Mucosa of gallbladder (tissue), 1 donor: ENCODE measurements around the gene OR2F1. TPM values are rescaled to one million over a fixed set of nuclear protein-coding genes. Genes with fewer than 3 reads are reported as not detected.

Experiments used
- DNase-seq: peaks from one replicate; pipeline ENCODE4 v3.0.0-alpha.2; 2020; ENCODE audit warnings: low spot score
- total RNA-seq: library from RNA; stranded (reverse); gene quantifications from one replicate; pipeline ENCODE4 v1.2.1, GENCODE V29; 2021
- donor health status: DM: no; HTN: no; CAD: no.

The OR2F1 gene
- total RNA-seq, 1 donor from 2014 or later = not detected

DNA sequence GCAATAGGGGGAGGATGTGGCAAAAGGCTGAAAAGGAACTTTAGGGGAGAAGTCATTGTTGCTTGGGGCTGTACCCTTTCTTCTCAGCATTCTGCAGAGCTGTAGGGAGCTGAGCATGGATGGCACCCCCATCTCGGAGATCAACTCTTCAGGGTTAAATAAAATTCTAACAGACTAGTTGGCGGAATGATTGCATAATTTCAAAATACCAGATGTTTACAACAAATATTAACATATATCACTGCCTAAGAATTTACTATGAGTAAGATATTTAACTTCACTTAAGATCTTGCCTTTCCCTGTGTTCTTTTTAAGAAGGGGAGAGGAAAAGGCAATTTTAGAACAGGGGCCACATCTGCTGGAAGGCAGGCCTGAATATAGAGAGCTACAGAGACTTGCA lies 509 bp upstream of the OR2F1 start:
- no peak for DNase-seq

DNA sequence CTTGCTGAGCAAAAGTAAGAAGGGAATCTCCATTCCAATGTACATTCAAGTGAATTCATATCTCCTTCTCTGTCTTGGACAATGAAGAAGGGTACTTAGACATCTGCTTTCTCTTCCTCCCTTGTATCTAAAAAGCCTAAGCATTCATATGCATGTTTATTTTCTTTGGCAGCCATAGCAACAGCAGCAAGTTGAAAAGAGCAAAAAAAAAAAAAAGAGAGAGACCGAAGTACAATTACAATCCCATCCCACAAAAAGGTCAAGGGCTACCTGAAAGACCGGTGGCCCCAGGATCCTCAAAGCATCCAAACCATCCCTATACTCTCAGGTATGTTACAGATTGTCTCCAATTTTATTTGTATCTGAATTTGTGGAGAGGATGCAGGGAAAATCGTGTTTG lies 4.1 kb downstream of the OR2F1 start:
- no peak for DNase-seq

DNA sequence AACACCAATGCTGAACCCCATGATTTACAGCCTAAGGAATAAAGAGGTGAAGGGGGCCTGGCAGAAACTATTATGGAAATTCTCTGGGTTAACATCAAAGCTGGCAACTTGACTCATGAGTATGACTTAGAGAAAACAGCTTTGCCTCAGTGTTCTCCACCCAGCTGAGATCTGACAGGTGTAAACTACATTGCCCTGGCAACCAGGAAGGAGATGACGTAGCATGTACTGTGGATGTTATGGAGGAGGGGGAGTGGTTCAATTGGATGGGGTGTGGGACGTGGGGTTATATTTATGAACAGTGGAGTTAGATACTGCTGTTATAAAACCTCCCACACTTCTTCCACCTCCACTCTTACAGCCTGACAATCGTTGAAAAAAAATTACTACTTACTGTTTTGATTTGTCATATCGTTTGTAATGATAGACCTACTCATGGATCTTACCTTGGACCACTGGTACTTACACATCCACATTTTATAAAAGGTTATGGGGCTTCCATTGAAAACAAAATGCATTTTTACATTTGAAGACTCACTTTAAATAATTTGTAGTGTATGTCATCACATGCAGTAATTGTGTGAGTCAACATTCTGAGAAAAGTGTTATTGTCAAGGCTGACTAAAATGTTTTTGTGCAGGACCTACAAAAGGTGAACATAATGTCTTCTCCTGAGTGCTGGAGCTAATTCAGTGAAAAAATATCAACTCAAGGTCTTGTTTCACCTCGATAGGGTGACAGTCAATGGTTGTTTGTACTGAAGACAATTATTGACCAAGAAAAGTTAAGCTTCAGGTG lies 6.4 kb downstream of the OR2F1 start:
- DNase-seq = no peak

DNA sequence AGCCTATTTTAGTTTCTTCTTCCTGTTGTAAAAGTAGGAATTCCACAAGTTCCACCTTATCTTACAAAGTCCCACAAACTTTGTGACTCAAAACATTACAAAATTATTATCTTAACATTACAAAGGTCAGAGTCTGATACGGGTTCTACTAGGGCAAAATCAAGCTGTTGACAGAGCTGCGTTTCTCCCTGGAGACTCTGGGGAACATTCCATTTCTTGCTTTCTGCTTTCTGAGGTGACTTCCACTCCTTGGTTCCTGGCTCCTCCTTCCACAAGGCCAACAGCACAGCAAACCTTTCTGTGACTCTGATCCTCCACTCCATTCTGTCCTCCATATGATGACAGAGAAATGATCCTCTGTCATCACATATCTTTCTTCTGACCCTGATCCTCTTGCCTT lies 10.6 kb downstream of the OR2F1 start:
- no peak for DNase-seq

DNA sequence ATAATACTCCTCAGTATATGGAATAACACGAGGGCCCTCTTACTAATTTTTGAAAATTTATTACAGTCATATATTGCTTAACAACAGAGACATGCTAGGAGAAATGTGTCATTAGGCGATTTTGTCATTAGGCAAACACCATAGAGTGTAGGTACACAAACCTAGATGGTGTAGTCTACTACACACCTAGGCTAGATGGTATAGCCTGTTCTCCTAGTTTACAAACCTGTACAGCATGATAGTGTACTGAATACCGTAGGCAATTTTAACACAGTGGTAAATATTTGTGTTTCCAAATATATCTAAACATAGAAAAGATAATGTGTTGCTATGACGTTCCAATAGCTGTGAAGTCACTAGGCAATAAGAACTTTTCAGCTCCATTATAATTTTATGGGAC lies 12.8 kb downstream of the OR2F1 start:
- no peak for DNase-seq

DNA sequence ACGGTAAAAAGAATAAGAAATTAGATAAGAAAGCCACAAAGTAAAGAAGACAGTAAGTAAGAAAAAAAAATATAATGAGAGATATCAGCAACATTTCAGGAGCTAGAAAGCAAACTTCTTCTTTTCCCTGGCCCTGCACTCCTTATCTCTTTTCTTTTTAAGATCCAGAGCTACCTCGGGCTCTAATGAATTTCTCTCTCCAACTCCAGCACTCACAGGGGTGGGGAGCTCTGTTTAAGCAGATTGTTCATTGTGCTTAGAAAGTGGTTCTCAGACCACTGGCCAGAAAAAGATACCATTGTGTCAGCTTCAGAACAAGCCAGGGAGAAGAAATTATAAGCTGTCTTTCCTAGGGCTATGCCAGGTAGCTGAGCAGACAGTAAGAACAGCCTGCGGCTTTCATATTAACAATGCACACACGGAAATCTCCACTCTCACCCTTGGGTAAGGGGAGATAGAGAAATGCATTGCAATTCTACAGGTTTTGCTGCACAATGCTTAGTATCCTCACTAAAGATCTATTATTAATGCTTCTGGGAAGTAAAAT lies 19.3 kb downstream of the OR2F1 start:
- no peak for DNase-seq

DNA sequence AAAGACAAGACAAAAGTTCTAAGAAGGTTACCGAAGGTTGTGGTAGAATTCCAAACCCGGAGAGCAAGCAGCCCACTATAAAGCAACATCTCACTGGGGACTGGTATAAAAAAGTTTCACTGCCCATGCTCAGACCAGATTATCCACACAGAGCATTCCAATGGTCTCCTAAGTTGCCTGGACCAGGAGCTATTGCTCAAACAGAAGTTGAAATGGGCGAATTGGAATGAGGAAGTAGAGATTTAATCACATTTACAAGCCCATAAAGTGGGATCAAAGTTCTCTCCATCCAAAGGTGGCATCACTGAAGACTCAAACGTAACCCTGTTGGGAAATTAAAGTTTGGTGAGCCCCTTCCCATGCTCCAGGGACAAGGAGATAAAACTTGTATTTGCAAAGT lies 19.8 kb downstream of the OR2F1 start:
- DNase-seq = no peak

DNA sequence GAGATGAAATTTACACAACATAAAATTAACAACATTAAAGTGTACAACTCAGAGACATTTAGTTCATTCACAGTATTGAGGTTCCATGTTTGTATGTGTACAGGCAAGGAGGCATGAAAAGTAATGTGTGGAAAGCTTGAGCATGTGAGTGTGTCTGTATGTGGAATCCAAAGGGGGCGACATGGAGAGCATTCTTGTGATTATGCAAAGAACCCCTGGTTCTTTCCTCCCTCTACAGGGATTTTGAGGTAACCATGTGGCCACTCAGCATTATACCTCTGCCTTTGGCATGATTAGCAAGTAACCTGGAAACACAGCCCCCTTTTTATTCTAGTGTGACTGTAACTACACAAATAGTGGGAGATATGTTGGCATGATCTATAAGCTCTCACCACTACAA lies 21.0 kb downstream of the OR2F1 start:
- no peak for DNase-seq

DNA sequence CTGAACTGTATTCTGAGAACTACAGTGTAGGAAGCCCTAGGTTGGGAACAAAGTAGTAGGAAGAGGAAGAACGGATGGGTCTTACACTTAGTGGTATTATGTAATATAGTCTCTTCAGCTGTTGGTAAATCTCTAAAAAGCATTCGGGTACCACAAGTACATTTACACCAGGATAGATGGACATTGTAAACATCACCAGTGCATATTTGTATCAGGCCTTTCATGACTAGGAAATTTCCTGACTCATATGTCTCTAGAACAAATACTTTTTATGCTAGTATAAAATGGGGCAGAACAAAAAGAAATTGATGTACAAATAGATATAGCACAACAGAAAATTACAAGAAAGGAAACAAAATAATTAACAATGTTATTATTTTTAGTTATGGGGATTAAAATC lies 23.9 kb downstream of the OR2F1 start:
- no peak for DNase-seq

DNA sequence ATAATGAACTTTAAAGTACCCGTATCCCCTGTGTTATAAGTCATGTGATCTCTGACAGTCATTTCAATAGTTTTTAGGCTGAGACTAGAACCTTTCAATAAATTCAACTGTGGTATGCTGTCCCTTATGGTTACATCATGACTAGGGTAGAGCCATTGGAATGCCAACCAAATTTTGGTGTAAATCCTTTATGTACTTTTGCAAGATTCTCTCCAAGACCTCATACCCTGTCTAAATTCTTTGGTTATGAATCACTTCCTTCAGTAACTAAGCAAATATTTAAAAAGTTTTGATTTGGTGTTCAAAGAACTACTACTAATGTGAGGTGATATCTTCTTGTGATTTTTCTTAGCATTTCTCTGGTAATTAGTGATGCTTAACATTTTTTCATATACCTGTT lies 24.7 kb downstream of the OR2F1 start:
- DNase-seq = no peak

DNA sequence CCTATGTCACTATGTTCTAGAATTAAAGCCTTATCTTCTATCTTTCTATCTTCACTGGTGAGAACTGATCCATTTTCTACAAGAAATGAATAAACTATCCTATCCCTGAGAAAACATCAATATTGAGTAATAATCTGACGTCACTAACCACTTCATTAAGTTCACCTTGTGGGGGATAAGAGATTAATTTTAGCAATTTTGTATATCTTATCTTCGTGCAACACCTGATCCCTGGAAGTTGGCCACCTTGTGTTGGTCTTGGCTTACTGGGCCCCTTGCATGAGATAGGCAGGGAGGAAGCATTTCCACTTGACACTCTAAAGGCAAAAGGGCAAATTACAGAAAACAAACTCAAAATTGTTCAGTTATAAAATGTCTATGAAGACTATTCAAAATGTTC lies 25.4 kb downstream of the OR2F1 start:
- DNase-seq = no peak

DNA sequence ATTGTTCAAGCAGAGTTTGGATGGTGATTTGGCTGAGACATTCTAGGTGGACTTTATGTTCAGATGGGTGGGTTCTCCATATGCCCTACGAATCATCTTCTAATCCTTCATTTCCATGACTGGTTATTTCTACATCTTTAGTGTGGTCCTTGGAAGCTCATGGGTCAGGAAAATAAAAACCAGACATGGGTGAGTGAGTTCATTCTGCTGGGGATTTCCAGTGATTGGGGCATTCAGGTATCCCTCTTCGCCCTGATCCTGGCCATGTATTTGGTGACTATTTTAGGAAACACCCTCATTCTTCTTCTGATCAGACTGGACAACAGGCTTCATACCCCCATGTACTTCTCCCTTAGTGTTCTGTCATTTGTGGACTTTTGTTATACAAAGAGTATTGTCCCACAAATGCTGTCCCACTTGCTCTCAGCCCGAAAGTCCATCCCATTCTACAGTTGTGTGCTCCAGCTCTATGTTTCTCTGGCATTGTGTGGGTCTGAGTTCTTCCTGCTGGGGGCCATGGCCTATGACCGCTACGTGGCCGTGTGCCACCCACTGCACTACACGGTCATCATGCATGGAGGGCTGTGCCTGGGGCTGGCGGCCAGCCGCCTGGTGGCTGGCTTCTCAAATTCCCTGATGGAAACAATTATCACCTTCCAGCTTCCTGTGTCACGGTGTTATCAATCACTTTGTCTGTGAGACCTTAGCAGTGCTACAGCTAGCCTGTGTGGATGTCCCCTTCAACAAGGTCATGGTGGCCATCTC lies 26.3 kb downstream of the OR2F1 start:
- DNase-seq = no peak

DNA sequence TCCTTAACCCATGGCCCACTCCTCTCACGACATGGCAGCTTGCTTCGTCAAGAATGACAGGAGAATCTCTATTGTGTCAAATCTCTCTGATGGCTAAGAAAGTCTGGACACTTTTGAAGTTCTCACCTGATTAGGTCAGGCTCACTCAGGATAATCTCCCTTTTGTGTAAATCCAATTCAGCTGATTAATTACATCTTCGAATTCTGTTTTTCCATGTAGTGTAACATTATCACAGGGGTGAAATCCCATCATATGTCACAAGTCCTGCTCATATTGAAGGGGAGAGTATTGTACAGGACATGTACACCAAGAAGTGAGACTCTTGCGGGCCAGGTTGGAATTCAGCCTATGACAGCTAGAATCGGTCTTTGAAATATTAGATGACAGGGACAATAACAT lies 29.3 kb downstream of the OR2F1 start:
- no peak for DNase-seq

DNA sequence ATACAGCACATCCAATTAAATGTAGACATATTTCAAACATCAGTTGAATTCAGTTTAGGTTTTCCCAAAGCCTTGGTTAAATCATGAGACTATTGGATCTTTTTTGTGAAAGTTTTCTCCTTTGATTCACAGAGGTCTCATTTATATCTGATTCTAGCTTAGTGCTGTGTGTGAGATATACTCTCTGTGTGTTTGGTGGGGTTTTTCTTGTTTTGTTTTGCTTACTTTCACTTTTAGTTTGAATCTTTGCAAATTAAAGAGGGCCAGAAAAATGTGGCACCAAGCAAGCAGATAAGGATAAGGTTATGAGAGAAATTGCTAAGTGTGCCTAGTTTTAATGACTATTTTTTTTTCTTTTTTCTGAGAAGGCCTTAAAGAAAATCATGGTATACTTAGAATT lies 32.9 kb downstream of the OR2F1 start:
- no peak for DNase-seq

DNA sequence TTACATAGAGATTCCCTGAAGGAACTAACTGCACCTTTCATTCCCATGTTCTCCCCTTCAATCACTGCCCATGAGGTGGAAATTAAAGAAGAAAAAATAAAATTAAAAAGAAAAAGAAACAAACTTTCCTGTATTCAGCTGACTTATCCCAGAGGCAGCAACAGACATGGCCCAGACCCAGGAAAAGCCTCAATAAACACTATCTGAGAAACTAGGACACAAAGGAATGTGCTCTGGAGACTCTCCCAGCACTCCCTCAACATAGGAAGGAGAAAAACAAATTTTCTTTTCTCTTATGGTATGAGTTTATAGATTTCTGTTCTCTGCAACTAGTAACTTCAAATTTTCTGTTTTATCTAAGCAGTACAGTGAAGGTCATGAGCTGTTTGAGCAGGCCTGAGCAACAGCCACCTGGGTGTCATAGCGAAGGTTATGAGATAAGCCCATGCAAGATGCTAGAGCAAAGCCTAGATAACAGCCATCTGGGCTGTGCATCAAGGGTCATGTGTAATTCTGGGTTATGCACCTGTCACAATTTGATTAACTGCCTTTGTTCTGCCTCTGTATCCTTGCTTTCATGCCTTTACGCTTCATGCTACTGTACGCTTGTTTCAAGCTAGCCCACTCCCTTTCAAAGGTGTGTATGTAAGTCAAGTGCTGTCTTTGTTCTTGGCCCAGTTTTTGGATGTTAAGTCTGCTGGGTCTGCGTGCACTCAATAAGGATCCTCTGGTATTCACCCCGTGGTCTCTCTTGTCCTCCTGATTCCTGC lies 34.5 kb downstream of the OR2F1 start:
- DNase-seq = peak; percentile 26

DNA sequence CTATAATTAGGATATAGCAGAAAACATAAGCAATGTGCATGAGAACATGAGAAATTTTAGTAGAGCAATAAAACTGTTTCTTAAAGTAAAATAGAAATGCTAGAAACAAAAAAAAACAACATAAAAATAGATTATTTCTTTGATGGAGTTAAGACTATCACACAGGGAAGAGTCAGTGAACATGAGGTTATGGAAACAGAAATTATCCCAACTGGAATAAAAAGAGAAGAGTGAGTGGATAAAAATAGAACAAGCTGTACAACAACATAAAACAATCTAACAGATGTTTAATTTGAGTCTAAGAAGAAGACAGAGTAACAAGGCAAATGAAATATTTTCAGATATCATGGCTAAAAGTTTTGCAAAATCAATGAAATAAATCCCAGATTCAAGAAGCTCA lies 38.0 kb downstream of the OR2F1 start:
- no peak for DNase-seq

DNA sequence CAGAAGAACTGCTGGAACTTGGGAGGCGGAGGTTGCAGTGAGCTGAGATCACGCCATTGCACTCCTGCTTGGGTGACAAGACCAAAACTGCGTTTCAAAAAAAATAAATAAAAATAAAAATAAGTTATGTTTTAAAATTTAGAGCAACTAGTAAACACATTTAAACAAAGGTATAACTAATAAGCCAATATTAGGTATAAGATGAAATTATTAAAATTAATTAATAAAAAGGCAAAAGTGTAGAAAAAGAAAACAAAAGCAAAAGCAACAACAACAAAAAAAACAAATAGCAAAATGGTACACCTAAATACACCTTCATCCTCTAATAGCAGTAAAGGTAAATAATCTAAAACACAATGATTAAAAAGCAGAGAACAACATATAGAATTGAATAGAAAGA lies 39.3 kb downstream of the OR2F1 start:
- DNase-seq = no peak

DNA sequence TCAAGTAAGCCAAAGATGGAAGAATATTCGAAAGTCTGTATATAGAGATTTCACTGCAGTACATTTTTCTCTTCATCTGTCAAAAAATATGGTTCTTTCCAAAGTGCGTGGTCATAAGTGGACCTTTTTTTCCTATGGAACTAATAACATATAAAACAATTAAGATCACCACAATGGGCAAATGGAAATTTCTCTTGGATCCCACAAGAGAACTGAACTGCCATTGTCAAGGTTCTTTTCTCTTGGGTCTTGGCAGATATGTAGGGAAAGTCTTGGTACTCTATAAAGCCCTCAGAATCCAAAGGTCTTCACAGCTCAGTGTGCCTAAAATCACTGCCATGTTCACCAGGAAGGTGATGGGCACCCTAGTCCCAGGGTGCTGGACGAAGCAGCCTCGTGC lies 45.4 kb downstream of the OR2F1 start, which contains the start of gene OR6B1:
OR6B1 (plus strand) TSS at position 301 of the 400 bp plus-strand sequence. CDS start 3,677 bp downstream, outside the sequence.
- no peak for DNase-seq

DNA sequence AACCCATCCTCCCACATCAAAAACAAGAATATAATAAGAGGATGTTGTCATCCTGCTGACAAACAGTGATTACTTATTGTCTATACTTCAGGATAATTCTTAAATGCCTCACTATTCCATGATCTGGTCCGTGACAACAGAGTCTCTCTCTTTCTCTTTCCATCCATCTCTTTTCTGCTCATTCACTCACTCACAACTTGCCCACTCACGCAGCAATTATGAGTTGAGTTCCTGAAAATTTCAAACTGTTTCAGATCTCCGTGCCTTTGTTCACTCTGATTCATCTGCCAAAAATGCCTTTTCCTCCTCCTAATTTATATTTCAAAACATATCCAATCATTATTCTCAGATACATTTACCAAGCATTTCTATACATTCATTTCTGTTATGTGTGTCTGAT lies 46.9 kb downstream of the OR2F1 start:
- DNase-seq = no peak

DNA sequence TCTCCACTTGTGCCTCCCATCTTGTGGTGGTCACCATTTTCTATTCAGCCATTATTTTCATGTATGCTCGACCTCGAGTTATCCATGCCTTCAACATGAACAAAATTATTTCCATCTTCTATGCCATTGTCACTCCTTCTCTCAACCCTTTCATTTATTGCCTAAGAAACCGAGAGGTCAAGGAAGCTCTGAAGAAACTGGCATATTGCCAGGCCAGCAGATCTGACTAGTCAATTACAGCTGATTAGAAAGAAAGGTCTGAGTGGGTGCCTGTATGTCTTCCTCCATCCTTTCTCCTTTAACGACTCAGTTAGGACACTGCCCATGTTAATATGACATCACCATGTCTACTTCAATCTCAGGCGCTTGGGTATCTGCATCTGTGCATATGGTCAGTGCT lies 50.1 kb downstream of the OR2F1 start:
- DNase-seq = no peak

DNA sequence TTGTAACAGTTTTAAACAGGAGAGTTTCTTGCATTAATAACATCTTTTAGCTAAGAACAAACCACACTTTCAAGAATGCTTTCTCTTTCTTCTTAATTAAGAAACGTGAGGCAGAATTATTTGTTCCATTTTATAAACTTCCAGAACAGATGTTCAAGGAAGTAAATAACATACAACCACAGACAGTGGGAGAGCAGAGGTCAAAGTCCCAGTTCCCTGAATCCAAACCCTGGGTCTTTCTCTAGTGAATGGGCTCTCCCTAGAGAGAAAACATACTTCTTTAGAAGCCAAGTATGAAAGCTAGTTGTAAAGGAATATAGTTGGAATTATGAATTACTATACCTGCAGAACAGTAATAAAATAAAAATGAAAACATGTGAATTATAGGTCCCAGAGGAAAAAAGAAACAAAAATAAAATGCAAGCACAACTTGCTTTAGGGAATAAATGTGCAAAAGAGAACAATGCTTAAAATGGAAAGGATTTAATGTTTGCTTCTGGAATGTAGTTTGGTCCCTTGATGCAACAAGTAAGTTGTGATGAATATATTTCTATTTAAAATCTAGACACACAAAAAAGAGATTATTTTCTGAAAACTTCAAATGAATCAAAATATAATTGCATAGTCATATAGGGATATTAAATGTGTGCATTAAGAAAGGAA lies 51.5 kb downstream of the OR2F1 start:
- DNase-seq = no peak

DNA sequence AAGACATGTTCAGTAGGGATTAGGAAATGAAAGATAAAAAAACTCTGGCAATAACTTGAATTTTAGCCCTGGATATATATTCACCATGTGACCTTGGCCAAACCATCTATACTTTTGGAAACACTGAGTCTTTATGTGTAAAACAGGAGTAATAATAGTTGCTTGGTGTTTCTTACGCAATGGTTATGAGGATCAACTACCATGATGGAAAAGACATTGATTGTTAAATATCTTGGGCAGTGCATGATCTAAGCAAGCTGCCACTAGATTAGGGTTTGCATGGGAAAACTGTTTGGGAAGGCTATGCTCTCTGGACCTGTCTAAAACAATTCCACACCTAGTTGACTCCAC lies 52.0 kb downstream of the OR2F1 start:
- DNase-seq = no peak
